GM12872 (cell line): ENCODE results near the gene KAT14.

ENCODE experiments used
- TF ChIP-seq, protein P1 (sequence below): IDR thresholded peaks from 3 replicates; pipeline ENCODE4 v1.5.1; 2011; ENCODE audit warnings: low read depth, mild to moderate bottlenecking, low read length, moderate library complexity; ENCODE audit not compliant: insufficient read depth

KAT14 gene

DNA sequence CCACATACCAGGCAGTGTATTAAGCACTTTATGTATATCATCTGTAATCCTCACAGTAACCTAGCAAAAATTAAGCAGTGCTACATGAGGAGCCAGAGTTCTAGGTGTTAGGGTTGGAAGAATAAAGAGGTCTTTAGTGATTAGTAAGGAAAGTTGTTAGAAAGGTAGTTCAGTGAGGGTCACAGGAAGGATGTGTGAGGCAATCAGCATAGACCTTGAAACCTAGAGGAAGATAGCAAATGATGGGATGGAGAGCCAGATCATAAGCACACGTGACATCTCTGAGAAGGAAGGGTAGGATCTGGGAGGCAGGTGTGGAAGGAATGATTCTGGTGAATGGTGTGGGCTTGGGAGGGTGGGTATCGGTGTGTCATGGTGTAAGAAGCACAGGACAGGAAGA lies 2.2 kb downstream of the KAT14 start:
- TF ChIP-seq, protein P1, sequence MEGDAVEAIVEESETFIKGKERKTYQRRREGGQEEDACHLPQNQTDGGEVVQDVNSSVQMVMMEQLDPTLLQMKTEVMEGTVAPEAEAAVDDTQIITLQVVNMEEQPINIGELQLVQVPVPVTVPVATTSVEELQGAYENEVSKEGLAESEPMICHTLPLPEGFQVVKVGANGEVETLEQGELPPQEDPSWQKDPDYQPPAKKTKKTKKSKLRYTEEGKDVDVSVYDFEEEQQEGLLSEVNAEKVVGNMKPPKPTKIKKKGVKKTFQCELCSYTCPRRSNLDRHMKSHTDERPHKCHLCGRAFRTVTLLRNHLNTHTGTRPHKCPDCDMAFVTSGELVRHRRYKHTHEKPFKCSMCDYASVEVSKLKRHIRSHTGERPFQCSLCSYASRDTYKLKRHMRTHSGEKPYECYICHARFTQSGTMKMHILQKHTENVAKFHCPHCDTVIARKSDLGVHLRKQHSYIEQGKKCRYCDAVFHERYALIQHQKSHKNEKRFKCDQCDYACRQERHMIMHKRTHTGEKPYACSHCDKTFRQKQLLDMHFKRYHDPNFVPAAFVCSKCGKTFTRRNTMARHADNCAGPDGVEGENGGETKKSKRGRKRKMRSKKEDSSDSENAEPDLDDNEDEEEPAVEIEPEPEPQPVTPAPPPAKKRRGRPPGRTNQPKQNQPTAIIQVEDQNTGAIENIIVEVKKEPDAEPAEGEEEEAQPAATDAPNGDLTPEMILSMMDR = no peak

DNA sequence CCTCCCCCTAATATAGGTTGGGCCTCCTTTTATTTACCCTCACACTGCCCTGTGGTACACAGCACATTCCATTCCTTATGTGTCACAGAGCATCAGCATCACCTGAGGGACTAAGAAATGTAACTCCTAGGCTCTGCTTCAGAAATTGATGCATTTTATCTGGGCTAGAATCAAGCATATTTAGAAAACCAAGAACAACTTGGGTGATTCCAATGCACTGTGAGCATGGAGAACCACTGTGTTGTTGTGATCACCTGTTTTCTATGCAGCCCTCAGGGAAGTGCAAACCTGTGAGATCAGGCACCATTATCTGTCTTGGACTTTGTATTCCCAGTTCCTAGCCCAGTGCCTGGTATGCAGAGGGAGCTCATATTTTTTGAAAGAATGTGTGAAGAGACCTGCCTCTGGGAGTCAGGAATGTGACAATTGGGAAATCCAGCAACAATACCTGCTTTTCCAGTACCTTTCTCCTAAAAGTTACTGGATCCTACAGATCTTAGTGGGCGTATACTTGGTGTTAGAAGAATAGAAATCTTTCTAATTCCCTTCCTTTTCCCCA lies 7.0 kb downstream of the KAT14 start:
- TF ChIP-seq, protein P1 = no peak

DNA sequence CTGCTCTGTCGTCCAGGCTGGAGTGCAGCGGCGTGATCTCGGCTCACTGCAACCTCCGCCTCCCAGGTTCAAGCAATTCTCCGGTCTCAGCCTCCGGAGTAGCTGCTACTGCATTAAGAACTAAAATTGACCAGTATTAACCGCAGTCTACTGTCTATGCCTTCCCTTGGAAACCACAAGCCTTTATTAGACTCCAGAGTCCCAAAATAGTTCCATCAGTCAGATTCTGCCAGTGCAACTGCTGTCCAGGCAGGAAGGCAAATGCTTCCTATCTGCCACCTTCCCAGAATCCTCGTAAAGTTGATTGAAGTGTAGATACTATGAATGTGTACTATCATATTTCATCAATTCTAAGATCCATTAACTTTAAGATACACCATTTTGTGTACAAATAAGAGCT lies 16.7 kb downstream of the KAT14 start:
- TF ChIP-seq, protein P1 = no peak

DNA sequence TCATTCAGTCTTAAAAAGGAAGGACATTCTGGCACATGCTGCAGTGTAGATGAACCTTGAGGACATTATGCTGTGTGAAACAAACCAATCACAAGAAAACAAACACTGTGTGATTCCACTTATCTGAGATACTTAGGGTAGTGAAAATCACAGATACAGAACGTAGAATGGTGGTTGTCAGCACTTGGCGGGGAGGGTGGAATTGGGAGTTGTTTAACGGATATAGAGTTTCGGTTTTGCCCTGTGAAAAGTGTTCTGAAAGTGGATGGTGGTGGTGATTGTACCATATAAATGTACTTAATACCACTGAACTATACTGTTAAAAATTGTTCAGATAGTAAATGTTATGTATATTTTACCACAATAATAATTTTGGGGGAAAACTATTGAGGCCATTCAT lies 18.4 kb downstream of the KAT14 start:
- TF ChIP-seq, protein P1 = no peak

DNA sequence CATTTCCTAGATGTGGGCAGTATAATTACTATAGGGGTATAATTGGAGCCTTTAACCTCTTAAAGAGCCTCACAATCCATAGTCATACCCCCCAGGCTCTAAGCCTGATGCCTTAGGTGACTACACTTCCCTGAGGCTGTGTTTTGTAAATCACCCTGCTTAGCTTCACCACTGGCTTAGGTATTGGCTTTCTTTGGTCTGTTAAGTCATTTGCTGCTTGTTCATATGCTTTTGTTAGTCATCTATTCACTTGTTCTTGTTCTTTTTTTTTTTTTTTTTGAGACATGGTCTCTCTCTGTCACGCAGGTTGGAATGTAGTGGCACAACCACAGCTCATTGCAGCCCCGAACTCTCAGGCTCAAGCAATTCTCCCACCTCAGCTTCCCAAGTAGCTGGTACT lies 26.7 kb downstream of the KAT14 start:
- TF ChIP-seq, protein P1 = no peak

DNA sequence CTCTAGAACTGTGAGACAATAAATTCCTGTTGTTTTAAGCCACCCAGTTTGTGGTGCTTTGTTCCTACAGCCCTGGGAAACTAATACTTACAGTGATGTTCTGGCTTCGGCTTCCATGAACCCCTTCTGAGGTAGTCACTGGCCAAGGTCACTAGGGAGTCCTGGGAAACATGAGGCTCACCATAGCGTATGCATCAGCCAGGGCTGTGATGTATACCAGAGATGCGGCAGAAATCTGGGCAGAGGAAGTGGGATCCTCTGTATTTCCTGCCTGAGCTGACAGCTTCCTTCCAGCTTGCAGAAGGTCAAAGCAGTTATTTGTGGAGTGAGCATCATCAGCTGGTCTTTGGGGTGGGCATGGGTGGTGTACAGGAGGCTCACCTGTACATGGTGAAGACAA lies 27.9 kb downstream of the KAT14 start:
- TF ChIP-seq, protein P1 = no peak

DNA sequence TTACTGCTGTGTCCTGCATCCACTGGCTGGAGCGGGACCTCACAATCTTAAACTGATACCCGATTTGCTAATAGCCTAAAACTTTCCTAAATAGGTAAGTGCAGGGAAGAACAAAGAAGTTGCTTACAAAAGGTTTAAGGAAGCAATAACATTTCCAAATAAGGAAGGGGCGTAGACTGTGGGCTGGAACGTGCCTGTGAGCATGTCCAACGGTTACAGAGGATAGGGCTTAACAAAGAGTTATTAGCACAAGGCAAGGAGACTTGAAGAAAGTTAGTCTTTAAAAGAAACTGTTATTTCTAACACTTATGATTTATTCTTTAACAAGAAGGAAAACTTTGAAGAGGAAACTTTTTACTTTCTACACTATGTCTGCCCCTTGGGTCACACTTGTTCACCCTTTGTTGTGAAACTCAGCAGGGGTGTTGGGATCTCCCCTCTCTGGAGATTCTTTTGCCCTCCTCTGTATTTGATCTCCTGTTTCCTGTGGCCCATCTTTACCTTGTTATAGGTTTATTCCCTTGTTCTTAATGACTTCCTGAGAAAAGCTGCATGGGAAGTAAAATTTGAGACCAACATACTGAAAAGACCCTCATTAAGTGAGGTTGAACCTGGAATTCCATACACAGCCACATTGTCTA lies 28.7 kb downstream of the KAT14 start:
- TF ChIP-seq, protein P1 = no peak
